Activated CD4-positive, alpha-beta T cell treated with anti-CD3 and anti-CD28 coated beads for 48 hours (primary cell): ENCODE measurements around the gene POU6F1.

ENCODE experiments used
- DNase-seq: peaks from one replicate; pipeline ENCODE4 v3.0.0-alpha.2; 2020

The POU6F1 gene

GRCh38 chr12:51195841-51196240 is 22.0 kb downstream of the POU6F1 start:
- no peak for DNase-seq

DNA sequence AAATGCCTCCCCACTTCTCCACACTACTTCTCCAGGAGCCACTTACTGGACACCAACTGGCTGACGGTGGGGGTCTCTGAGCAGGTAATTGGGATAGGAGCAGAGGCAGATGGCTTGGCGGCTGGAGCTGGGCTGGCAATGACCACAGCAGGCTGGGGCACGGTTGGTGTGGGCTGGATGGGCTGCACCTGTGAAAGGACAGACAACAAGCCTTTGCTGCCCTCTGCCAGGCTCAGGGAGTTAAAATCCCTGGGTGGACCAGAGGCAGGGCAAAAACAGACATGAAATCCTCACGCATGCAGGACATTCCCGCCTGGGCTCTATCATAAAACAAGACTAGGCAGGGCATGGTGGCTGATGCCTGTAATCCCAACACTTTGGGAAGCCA is 25.6 kb downstream of the POU6F1 start:
- DNase-seq: no peak

DNA sequence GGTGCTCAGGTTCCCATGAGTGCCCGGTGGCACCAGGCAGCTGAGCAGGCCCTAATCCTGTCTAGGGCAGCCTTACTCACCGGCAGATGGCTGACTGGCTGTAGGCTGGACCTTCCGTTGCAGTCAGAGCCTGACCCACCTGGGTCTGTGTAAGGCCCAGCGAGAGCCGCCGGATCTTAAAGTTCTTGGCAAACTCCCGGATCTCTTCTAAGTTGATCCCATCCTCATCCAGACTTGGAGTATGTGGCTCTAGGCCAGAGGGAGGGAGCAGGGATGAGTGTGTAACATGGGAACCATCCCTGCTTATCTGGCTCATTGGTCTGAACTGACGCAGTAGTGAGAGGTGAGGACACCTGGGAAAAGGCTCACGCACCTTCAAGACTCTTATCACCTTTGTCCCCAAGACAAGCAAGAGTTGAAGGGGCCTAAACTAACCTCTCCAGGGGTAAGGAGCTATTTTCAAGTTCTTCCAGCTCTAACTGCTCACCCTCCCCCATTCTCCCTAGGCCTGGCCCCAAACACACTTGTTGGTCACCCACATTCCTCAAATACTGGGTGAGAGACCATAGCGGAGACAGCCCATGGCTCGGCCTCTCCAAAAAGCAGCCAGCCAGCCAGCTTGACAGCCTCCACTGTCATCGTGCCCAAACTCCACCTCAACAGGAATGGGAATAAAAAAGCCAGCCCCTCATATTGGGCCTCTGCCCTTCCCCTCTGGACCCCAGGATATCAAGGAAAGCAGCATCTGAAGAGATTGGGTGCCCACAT is 26.2 kb downstream of the POU6F1 start:
- no peak for DNase-seq

- no peak for DNase-seq
Observed at GRCh38 chr12:51190820-51191219, 27.0 kb downstream of the POU6F1 start.

- DNase-seq: no peak
Observed at GRCh38 chr12:51189790-51190355, 28.0 kb downstream of the POU6F1 start.

DNA sequence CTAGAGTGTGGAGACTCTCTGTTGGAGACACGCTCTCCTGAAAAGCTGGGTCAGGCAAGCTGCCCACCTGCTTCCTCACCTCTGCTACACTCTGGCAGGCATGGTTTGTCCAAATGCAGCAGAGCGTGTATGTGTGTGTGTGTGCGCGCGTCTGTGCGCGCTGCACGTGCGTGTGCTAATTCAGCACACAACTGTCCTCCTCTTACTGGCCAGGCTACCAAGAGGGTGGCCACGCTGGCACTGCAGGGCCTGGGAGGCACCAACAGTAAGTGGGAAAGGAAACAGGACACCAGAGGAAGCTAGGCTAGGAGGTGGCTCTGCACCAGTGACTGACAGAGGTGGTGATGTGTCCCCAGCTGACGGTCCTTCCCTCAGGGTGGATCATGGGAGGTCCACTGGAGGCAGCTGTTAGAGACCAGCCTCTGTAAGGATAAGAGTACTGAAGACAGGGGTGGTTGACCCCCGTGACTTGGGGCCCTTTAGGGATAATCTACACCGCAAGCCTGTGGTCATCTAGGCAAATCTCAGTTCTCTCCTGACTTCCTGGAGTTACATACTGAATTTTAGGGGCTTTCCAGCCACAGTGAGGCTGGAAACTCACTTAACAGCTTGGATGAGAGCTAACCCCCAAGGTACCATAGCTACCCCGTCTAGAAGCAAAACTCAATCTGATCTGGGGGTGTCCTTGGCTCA is 29.4 kb downstream of the POU6F1 start:
- DNase-seq: no peak

DNA sequence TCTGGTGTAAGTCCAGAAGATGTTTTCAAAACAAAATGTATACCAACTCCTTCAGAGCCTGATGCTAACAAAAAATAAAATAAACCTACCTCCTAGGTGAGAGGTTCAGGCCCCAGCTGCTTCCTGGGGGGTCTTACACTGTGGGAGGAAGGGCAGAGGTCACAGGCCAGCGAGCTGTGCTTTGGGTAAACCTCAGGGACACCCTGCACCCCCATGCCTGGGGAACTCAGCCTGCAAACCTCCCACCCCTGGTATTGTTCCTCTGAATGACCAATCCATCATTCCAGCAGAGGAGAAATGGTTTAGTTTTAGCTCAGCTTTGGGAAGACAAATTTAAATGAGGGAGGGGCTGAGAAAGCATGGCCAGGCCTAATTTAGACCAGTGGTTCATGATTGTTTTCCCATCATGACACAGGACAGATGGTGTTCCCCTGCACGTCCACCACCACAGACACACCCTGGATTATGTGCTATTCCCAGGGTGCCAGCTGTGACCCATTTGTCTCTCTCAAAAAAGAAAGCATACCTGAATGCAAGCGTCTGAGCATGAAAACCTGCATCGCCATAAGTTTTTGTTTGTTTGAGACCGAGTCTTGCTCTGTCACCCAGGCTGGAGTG is 30.4 kb downstream of the POU6F1 start:
- no peak for DNase-seq

GRCh38 chr12:51186465-51187085 is 31.3 kb downstream of the POU6F1 start:
- DNase-seq: no peak

DNA sequence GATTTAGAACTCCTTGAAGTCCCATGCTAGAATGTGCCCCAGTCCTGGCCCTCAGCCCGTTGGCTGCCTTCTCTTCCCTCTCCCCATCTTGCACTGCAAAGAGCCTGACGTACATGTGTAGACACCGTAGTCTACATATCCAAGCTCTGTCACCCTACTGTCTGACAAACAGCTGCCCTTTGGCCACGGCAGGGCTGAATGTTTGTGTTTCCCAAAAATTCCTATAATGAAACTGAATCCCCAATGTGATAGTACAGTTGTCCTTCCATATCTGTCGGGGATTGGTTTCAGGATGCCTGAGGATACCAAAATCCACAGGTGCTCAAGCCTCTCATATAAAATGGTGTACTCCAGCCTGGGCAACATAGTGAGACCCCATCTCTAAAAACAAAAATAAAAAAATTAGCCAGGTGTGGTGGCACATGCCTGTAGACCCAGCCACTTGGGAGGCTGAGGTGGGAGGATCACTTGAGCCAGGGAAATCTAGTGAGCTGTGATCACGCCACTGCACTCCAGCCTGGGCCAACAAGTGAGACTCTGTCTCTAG is 32.6 kb downstream of the POU6F1 start:
- DNase-seq: no peak

DNA sequence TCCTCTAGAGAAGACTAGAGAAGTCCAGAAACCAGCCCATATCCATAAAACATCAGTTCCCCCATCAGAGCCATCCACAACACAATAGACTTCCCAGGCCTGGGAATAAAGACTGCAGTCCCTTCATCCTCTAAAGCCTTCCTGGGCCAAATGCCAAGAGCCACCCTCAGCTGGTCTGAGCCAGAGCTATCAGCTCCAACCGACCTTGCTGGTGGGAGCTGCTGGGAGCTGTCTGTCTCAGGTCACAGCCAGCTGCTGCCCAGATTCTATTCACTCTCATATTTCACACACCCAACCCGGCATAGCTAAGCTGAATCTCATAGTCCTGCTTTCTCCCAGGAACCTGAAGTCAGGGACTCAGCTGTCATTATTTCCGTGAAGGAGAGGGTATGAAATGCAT is 34.0 kb downstream of the POU6F1 start:
- no peak for DNase-seq

DNA sequence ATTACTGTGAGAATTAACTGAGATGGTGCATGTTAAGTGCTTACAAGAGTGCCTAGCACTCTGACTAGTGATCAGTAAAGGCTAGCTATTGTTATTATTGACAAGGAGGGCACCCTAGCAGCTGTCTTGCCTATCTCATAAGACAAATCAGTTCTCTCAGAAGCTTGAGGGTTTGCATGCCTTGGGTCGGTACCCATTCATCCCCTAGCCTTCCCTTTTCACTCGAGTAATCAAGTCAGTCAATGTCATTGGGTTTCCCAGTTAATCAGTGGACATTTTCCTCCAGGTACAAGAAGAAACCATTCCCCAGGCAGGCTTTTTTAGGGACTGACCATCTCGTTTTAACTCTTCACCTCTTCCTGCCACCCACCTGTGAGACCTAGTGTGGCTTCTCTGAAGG is 34.5 kb downstream of the POU6F1 start:
- no peak for DNase-seq

DNA sequence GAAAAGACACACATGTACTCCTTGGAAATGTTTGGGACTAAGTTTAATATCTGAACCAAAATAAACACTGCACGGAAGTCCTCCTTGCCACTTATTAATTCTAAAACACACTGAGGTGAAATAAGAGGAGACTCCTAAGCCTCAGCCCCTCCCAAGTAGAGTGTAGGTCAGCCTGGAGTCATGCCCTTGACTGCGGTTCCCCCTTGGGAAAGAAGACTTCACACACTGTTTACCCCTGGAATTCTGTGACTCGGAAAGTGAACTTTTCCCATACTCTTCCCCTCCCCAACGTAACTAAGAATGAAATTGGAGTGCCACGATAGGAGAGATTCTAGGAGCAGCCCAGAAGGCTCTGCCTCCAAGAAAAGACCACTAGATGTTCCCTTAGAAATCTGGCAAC is 36.3 kb downstream of the POU6F1 start:
- no peak for DNase-seq

DNA sequence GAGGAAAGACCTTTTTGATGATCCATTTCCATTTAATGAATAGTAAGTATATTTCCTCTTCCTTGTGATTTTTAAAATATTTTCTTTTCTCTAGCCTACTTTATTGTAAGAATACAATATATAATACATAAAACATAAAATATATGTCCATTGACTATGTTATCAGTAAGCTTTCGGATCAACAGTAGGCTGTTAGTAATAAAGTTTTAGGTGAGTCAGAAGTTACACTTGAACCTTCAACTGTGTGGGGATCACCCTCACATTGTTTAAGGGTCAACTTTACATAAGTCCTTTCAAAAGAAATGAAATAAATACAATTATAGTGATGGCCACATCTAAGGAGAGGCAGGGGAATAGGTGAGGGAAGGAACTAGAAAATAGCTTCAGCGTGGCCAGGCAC is 40.0 kb downstream of the POU6F1 start:
- no peak for DNase-seq

DNA sequence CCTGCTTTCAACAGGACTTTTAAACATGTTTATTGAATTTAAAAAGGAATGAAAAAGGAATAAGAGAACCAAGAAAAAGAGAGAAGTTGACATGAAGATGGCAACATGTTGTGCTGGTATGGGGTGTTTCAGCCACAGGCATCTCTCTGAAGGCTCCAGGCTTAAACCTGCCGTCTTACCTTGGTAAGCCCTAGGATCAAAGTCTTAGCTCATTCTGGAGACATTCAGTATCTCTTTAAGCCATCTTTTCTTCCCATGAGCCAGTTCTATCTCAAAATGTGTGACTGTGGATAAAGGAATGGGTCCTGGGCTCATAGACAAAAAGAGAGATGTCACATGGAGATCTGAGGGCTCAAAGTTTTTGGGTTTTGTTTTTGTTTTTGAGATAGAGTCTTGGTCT is 43.4 kb downstream of the POU6F1 start:
- DNase-seq: no peak

- peak; percentile 95 for DNase-seq
Observed at GRCh38 chr12:51172515-51173431, 45.1 kb downstream of the POU6F1 start, which contains the start of gene TFCP2. Gene TFCP2, minus strand, starts transcription at chr12:51173135. Its CDS starts 713 bp downstream, at chr12:51172422.

GRCh38 chr12:51171884-51172514 is 45.9 kb downstream of the POU6F1 start:
- DNase-seq: no peak

DNA sequence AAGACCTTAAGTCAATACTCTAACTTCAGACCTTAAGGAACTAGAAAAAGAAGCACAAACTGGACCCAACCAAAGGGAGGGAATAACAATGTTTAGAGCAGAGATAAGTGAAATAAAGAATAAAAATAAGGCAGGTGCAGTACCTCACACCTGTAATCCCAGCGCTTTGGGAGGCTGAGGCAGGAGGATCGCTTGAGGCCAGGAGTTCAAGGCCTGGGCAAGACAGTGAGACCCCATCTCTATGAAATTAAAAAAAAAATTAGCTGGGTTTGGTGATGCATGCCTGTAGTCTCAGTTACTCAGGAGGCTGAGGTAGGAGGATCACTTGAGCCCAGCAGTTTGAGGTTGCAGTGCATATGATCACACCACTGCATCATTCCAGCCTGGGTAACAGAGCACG is 54.1 kb downstream of the POU6F1 start:
- no peak for DNase-seq

DNA sequence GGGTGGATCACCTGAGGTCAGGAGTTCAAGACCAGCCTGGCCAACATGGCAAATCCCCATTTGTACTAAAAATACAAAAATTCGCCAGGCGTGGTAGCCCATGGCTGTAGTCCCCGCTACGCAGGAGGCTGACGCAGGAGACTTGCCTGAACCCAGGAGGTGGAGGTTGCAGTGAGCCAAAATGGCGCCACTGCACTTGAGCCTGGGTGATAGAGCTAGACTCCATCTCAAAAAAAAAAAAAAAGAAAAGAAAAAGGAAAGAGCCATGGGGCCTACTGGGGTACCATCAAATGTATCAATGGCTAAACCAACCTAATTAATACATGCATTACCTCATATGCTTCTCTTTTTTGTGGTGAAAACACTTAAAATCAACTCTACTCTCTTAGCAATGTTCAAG is 55.6 kb downstream of the POU6F1 start:
- no peak for DNase-seq

GRCh38 chr12:51160814-51161459 is 56.9 kb downstream of the POU6F1 start:
- DNase-seq: no peak

- no peak for DNase-seq
Observed at GRCh38 chr12:51156245-51156765, 61.6 kb downstream of the POU6F1 start.

DNA sequence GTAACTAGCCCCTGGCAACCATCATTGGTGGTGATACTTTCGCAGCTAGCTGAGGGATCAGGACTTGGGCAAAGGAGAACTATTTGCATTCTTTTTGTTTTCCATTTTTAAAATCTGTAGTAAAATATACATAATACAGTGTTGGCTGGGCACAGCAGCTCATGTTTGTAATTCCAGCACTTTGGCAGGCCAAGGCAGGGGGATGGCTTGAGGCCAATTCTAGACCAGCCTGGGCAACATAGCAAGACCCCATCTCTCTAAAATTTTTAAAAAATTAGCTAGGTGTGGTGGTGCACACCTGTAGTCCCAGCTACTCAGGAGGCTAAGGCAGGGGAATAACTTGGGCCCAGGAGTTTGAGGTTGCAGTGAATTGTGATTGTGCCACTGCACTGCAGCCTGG is 64.9 kb downstream of the POU6F1 start:
- no peak for DNase-seq
